ENCODE results near the gene NEURL3.

DNA sequence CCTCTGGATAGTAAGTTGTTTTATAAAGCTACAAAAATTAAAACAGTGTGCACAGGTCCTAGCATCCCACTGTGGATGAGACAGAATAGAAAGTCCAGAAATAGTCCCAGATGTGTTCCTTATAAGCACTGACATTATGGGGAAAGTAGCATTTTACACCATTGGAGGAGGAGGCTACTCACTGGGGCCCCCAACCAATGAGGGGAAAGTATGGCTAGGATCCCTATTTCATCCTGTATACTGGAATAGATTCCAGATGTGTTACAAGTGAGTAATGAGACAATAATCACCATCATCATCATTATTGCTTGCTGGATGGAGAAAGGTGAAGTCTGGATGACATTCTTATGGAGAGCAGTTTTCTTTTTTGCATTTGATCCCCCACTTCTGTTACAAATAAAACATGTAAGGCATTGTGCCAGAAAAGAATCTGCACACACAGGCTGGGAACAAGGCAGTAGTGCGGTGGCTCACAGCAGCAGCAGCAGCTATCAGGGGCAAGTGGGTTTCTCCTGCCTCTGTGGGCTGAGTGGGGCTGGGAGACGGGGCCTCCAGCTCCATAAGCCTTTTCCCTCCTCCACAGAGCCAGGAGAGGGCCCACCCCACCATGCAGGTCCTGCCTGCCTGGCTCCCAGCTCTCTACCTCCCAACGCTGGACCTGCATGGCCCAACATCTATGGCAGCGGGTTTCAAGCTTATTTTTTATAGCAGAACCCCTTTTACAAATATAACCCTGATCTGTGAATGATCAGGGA lies 36.4 kb upstream of the NEURL3 start:
- TF ChIP-seq TFAM (CRISPR knock-in tag; conservative IDR thresholded peaks at IDR 0.05) (no peak), FUS (optimal IDR thresholded peaks at IDR 0.05; ENCODE audit: low read depth, low read length) (no peak), EP300 (IDR thresholded peaks at IDR 0.05; ENCODE audit: low read length) (no peak), SP1 (CRISPR knock-in tag; IDR thresholded peaks at IDR 0.05) (no peak), FOS (IDR thresholded peaks at IDR 0.05; ENCODE audit: extremely low read depth, insufficient read length) (no peak), ZNF146 (CRISPR knock-in tag; IDR thresholded peaks at IDR 0.05; ENCODE audit: unreplicated experiment) (no peak), ARHGAP35 (IDR thresholded peaks at IDR 0.05; ENCODE audit: partially characterized antibody) (no peak), ESRRA (IDR thresholded peaks at IDR 0.05; ENCODE audit: borderline replicate concordance, low read depth) (no peak), POLR2A (conservative IDR thresholded peaks at IDR 0.05) (no peak), GTF2A2 (tag; IDR thresholded peaks at IDR 0.05) (no peak)
- TF ChIP-seq, protein P1, sequence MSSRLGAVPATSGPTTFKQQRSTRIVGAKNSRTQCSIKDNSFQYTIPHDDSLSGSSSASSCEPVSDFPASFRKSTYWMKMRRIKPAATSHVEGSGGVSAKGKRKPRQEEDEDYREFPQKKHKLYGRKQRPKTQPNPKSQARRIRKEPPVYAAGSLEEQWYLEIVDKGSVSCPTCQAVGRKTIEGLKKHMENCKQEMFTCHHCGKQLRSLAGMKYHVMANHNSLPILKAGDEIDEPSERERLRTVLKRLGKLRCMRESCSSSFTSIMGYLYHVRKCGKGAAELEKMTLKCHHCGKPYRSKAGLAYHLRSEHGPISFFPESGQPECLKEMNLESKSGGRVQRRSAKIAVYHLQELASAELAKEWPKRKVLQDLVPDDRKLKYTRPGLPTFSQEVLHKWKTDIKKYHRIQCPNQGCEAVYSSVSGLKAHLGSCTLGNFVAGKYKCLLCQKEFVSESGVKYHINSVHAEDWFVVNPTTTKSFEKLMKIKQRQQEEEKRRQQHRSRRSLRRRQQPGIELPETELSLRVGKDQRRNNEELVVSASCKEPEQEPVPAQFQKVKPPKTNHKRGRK (tag; IDR thresholded peaks at IDR 0.05) = no peak
- TF ChIP-seq, protein P2, sequence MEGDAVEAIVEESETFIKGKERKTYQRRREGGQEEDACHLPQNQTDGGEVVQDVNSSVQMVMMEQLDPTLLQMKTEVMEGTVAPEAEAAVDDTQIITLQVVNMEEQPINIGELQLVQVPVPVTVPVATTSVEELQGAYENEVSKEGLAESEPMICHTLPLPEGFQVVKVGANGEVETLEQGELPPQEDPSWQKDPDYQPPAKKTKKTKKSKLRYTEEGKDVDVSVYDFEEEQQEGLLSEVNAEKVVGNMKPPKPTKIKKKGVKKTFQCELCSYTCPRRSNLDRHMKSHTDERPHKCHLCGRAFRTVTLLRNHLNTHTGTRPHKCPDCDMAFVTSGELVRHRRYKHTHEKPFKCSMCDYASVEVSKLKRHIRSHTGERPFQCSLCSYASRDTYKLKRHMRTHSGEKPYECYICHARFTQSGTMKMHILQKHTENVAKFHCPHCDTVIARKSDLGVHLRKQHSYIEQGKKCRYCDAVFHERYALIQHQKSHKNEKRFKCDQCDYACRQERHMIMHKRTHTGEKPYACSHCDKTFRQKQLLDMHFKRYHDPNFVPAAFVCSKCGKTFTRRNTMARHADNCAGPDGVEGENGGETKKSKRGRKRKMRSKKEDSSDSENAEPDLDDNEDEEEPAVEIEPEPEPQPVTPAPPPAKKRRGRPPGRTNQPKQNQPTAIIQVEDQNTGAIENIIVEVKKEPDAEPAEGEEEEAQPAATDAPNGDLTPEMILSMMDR (IDR thresholded peaks at IDR 0.05 in 2 of 3, conservative IDR thresholded peaks at IDR 0.05 in 1 of 3; ENCODE audit: insufficient read depth in 2 of 3, low read depth in 1 of 3, low read length in 3 of 3) = no peak
- TF ChIP-seq, protein P3, sequence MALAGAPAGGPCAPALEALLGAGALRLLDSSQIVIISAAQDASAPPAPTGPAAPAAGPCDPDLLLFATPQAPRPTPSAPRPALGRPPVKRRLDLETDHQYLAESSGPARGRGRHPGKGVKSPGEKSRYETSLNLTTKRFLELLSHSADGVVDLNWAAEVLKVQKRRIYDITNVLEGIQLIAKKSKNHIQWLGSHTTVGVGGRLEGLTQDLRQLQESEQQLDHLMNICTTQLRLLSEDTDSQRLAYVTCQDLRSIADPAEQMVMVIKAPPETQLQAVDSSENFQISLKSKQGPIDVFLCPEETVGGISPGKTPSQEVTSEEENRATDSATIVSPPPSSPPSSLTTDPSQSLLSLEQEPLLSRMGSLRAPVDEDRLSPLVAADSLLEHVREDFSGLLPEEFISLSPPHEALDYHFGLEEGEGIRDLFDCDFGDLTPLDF (CRISPR knock-in tag; IDR thresholded peaks at IDR 0.05) = no peak

Measured in K562 (cell line).